Left ventricle myocardium inferior (tissue), 1 donor: ENCODE measurements around the gene MED9. TPM values are rescaled to one million over a fixed set of nuclear protein-coding genes. Genes with fewer than 3 reads are reported as not detected.

Source experiments
- DNase-seq: peaks from one replicate; pipeline ENCODE4 v3.0.0-alpha.2; 2020
- H3K27ac ChIP-seq: fragments of 200-600 bp; replicated peaks from 2 replicates; pipeline ENCODE4 v1.8.0; 2021
- H3K27me3 ChIP-seq: fragments of 200-600 bp; 2 replicates; pipeline ENCODE4 v1.8.0; 2021; ENCODE audit warnings: low read depth
- H3K36me3 ChIP-seq: fragments of 200-600 bp; 2 replicates; pipeline ENCODE4 v1.8.0; 2021
- H3K4me1 ChIP-seq: fragments of 200-600 bp; 2 replicates; pipeline ENCODE4 v1.8.0; 2021
- H3K4me3 ChIP-seq: fragments of 200-600 bp; 2 replicates; pipeline ENCODE4 v1.8.0; 2021; ENCODE audit warnings: mild to moderate bottlenecking, moderate library complexity
- H3K9me3 ChIP-seq: fragments of 200-600 bp; replicated peaks from 2 replicates; pipeline ENCODE4 v1.8.0; 2021
- CTCF ChIP-seq: fragments of 200-600 bp; IDR thresholded peaks from 2 replicates; pipeline ENCODE4 v1.8.0; 2021; ENCODE audit warnings: antibody characterized with exemption, mild to moderate bottlenecking, borderline replicate concordance
- intact Hi-C: fragments of 100-400 bp; cut with micrococcal nuclease; formaldehyde crosslinking; loops from one replicate; pipeline ENCODE4 v1.11.0; 2022
- total RNA-seq: library from RNA; stranded (reverse); fragmentation: NEBNext Ultra II Directional; extraction: Animal tissue kit (Norgen Biotek cat#: 25700); gene quantifications from one replicate; pipeline ENCODE4 v1.2.1, GENCODE V29; 2021
- donor health status: DM: no; HTN: yes; CAD: no; lungs with severe emphysema.

The MED9 gene
- total RNA-seq, 1 donor from 2014 or later: 34.1 TPM

- no peak for TF ChIP-seq CTCF
- intact Hi-C loops: no loop called here
- H3K27ac ChIP-seq: no peak overlapping the region
Observed at GRCh38 chr17:17435323-17435722, 41.5 kb upstream of the MED9 start.

GRCh38 chr17:17437461-17437860 lies 39.3 kb upstream of the MED9 start:
- no peak overlapping the region for H3K27ac ChIP-seq
- H3K4me3 ChIP-seq: no peak overlapping the region
- H3K27me3 ChIP-seq: no peaks in the 10 kb centered on the region
- DNase-seq: no peak
- peaks cover 16% of the 10 kb centered on the region for H3K4me1 ChIP-seq
- no peak for TF ChIP-seq CTCF
- no peaks in the 10 kb centered on the region for H3K9me3 ChIP-seq
- intact Hi-C loops: no loop called here
- no peaks in the 10 kb centered on the region for H3K36me3 ChIP-seq

More at GRCh38 chr17:17435323-17435722, 41.5 kb upstream of the MED9 start:
- Histone ChIP-seq H3K36me3 (no peaks in the 10 kb centered on the region), H3K4me3 (no peak overlapping the region), H3K9me3 (no peaks in the 10 kb centered on the region), H3K4me1 (peaks cover 6% of the 10 kb centered on the region), H3K27me3 (no peaks in the 10 kb centered on the region)
- DNase-seq: no peak

GRCh38 chr17:17437893-17438292 lies 38.9 kb upstream of the MED9 start:
- Histone ChIP-seq H3K4me1 (peaks cover 16% of the 10 kb centered on the region), H3K9me3 (no peaks in the 10 kb centered on the region), H3K36me3 (no peaks in the 10 kb centered on the region), H3K4me3 (no peak overlapping the region), H3K27me3 (no peaks in the 10 kb centered on the region), H3K27ac (no peak overlapping the region)
- intact Hi-C loops: no loop called here
- no peak for TF ChIP-seq CTCF
- no peak for DNase-seq

- Histone ChIP-seq H3K36me3 (no peaks in the 10 kb centered on the region), H3K27ac (no peak overlapping the region), H3K9me3 (no peaks in the 10 kb centered on the region), H3K4me3 (no peak overlapping the region), H3K27me3 (no peaks in the 10 kb centered on the region), H3K4me1 (peaks cover 16% of the 10 kb centered on the region)
- intact Hi-C loops: no loop called here
- TF ChIP-seq CTCF: peak; percentile 66
- DNase-seq: peak; percentile 53
Observed at GRCh38 chr17:17440010-17440843, 36.6 kb upstream of the MED9 start.

GRCh38 chr17:17440938-17441675 lies 35.7 kb upstream of the MED9 start:
- Histone ChIP-seq H3K4me3 (no peak overlapping the region), H3K27ac (no peak overlapping the region), H3K27me3 (no peaks in the 10 kb centered on the region), H3K36me3 (no peaks in the 10 kb centered on the region), H3K9me3 (no peaks in the 10 kb centered on the region), H3K4me1 (peaks cover 21% of the 10 kb centered on the region)
- TF ChIP-seq CTCF: no peak
- no peak for DNase-seq
- intact Hi-C loops: no loop called here
